Ishikawa (cell line): ENCODE data around the gene CCNJ.

Source experiments
- CEBPB ChIP-seq: IDR thresholded peaks from 2 replicates; pipeline ENCODE4 v1.6.1; 2012
- CREB1 ChIP-seq: IDR thresholded peaks from 2 replicates; pipeline ENCODE4 v1.6.1; 2012; ENCODE audit warnings: low read depth
- EGR1 ChIP-seq: IDR thresholded peaks from 2 replicates; pipeline ENCODE4 v1.6.1; 2012
- EP300 ChIP-seq: IDR thresholded peaks from 2 replicates; pipeline ENCODE4 v1.6.1; 2012; ENCODE audit warnings: borderline replicate concordance
- FOXM1 ChIP-seq: IDR thresholded peaks from 2 replicates; pipeline ENCODE4 v1.6.1; 2012; ENCODE audit warnings: low read depth, borderline replicate concordance
- MAX ChIP-seq: IDR thresholded peaks from 2 replicates; pipeline ENCODE4 v1.6.1; 2012
- NFIC ChIP-seq: IDR thresholded peaks from 2 replicates; pipeline ENCODE4 v1.6.1; 2012
- RAD21 ChIP-seq: IDR thresholded peaks from 2 replicates; pipeline ENCODE4 v1.6.1; 2012; ENCODE audit warnings: low read depth
- REST ChIP-seq: IDR thresholded peaks from 2 replicates; pipeline ENCODE4 v1.6.1; 2012; ENCODE audit warnings: low read depth, mild to moderate bottlenecking
- TAF1 ChIP-seq: IDR thresholded peaks from 2 replicates; pipeline ENCODE4 v1.6.1; 2012; ENCODE audit warnings: low read depth, mild to moderate bottlenecking
- TCF12 ChIP-seq: IDR thresholded peaks from 2 replicates; pipeline ENCODE4 v1.6.1; 2012; ENCODE audit warnings: low read depth
- TEAD4 ChIP-seq: IDR thresholded peaks from 2 replicates; pipeline ENCODE4 v1.6.1; 2012
- USF1 ChIP-seq: IDR thresholded peaks from 2 replicates; pipeline ENCODE4 v1.6.1; 2012
- YY1 ChIP-seq: IDR thresholded peaks from 2 replicates; pipeline ENCODE4 v1.6.1; 2012; ENCODE audit warnings: low read depth
- ZBTB7A ChIP-seq: IDR thresholded peaks from 2 replicates; pipeline ENCODE4 v1.6.1; 2012; ENCODE audit warnings: low read depth

Gene CCNJ

GRCh38 chr10:96092999-96093767 is 49.8 kb downstream of the CCNJ start:
- no peak for TF ChIP-seq TAF1
- TF ChIP-seq ZBTB7A: no peak
- TF ChIP-seq CEBPB: no peak
- no peak for TF ChIP-seq TCF12
- TF ChIP-seq NFIC: no peak
- TF ChIP-seq EP300: no peak
- TF ChIP-seq YY1: no peak
- no peak for TF ChIP-seq MAX
- TF ChIP-seq USF1: no peak
- no peak for TF ChIP-seq RAD21
- no peak for TF ChIP-seq EGR1
- TF ChIP-seq REST: no peak
- no peak for TF ChIP-seq CREB1
- TF ChIP-seq TEAD4: no peak
- no peak for TF ChIP-seq FOXM1

GRCh38 chr10:96093948-96094347 is 50.6 kb downstream of the CCNJ start:
- TF ChIP-seq RAD21 (no peak), TCF12 (no peak), NFIC (no peak), TAF1 (no peak)

GRCh38 chr10:96096958-96097357 is 53.6 kb downstream of the CCNJ start:
- TF ChIP-seq REST (no peak), CREB1 (no peak), RAD21 (no peak), USF1 (no peak), TCF12 (no peak), YY1 (no peak), TEAD4 (no peak)

GRCh38 chr10:96097865-96098264 is 54.5 kb downstream of the CCNJ start:
- TF ChIP-seq TAF1 (no peak), MAX (no peak), EP300 (no peak), REST (no peak), CEBPB (no peak), EGR1 (no peak), TCF12 (no peak), YY1 (no peak), NFIC (no peak), CREB1 (no peak), ZBTB7A (no peak), TEAD4 (no peak), FOXM1 (no peak), RAD21 (no peak)

- TF ChIP-seq FOXM1 (no peak), USF1 (no peak), EGR1 (no peak), TCF12 (no peak), EP300 (no peak), CEBPB (no peak), TEAD4 (no peak), REST (no peak)
Measured at GRCh38 chr10:96107623-96108038, 64.2 kb downstream of the CCNJ start.
